Mesothelial cell of epicardium (in vitro differentiated cells): ENCODE measurements around the gene OPCML. TPM values are rescaled to one million over a fixed set of nuclear protein-coding genes. Genes with fewer than 3 reads are reported as not detected.

Experiments used
- DNase-seq, 2 experiments: peaks; one replicate each; pipeline ENCODE4 v3.0.0; 2021; ENCODE audit warnings: low spot score in 2 of 2; ENCODE audit not compliant: unreplicated experiment in 2 of 2
- H3K27ac Mint-ChIP-seq: 2 replicates; pipeline ENCODE4 v1.8.0; 2021; ENCODE audit warnings: mixed read lengths
- H3K27me3 Mint-ChIP-seq: 2 replicates; pipeline ENCODE4 v1.8.0; 2021; ENCODE audit warnings: low read depth, mixed read lengths
- H3K36me3 Mint-ChIP-seq: 2 replicates; pipeline ENCODE4 v1.8.0; 2021; ENCODE audit warnings: mixed read lengths
- H3K4me1 Mint-ChIP-seq: 2 replicates; pipeline ENCODE4 v1.8.0; 2021; ENCODE audit warnings: mixed read lengths
- H3K4me3 Mint-ChIP-seq: 2 replicates; pipeline ENCODE4 v1.8.0; 2021; ENCODE audit warnings: mild to moderate bottlenecking, moderate library complexity, mixed read lengths
- H3K9me3 Mint-ChIP-seq: 2 replicates; pipeline ENCODE4 v1.8.0; 2021; ENCODE audit warnings: mixed read lengths
- CTCF ChIP-seq: fragments of 200-600 bp; sonication (generic); IDR thresholded peaks from one replicate; pipeline ENCODE4 v1.5.0; 2021; ENCODE audit warnings: antibody characterized with exemption; ENCODE audit not compliant: unreplicated experiment
- total RNA-seq: library from RNA; stranded (reverse); gene quantifications from 3 replicates; pipeline ENCODE4 v1.2.1, GENCODE V29; 2021

The OPCML gene
- total RNA-seq, 1 donor from 2014 or later = 3.0 TPM

DNA sequence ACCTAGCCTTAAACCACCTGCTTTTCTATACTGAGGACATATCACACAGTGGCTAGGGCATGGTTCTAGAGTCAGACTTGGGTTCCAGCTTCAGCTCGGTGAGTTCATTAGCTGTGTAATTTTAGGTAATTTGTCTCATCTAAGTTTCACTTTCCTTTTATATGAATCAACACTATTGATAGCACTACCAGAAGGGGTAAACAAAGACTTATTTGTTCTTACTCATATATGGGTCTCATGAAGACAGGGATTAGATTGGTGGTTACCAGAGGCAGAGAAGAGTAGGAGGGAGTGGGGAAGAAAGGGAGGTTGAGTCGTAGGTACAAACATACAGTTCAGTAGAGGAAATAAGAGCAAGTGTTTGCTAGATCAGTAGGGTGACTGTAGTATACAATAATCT is 924.7 kb downstream of the OPCML start:
- H3K27ac Mint-ChIP-seq = no peak overlapping the region
- H3K36me3 Mint-ChIP-seq = no peaks in the 10 kb centered on the region
- H3K27me3 Mint-ChIP-seq = peaks cover 7% of the 10 kb centered on the region
- no peak overlapping the region for H3K4me3 Mint-ChIP-seq
- TF ChIP-seq CTCF = no peak
- DNase-seq = no peak
- H3K9me3 Mint-ChIP-seq = no peaks in the 10 kb centered on the region
- peaks cover 22% of the 10 kb centered on the region for H3K4me1 Mint-ChIP-seq

GRCh38 chr11:132605825-132606570 is 926.3 kb downstream of the OPCML start:
- H3K4me1 Mint-ChIP-seq = peaks cover 17% of the 10 kb centered on the region
- no peak for TF ChIP-seq CTCF
- H3K27ac Mint-ChIP-seq = no peak overlapping the region
- no peak for DNase-seq
- H3K9me3 Mint-ChIP-seq = no peaks in the 10 kb centered on the region
- no peaks in the 10 kb centered on the region for H3K36me3 Mint-ChIP-seq
- H3K27me3 Mint-ChIP-seq = peaks cover 15% of the 10 kb centered on the region
- no peak overlapping the region for H3K4me3 Mint-ChIP-seq

- Mint-ChIP-seq H3K9me3 (no peaks in the 10 kb centered on the region), H3K4me3 (no peak overlapping the region), H3K4me1 (peaks cover 17% of the 10 kb centered on the region), H3K27ac (no peak overlapping the region), H3K36me3 (no peaks in the 10 kb centered on the region), H3K27me3 (peaks cover 18% of the 10 kb centered on the region)
- no peak for TF ChIP-seq CTCF
- DNase-seq = no peak
Observed at GRCh38 chr11:132604431-132604830, 927.9 kb downstream of the OPCML start.

DNA sequence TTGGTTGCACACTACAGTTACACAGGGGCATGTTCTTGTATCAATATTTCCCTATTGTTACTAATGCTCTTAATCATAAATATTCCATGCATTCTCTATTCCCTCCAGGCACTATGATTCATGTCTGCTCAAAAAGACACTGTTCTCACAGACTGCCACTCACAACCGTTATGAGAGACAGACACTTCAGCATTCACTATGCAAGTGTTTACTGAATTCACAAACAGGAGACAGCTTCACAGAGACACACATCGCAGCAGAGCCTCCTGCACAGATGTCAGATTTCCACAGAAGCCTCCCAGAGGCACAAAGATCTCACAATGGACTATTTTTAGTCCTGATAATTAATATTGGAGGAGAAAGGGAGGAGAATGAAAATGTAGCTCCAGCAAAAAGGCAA is 930.4 kb downstream of the OPCML start:
- Mint-ChIP-seq H3K27me3 (peaks cover 30% of the 10 kb centered on the region), H3K27ac (no peak overlapping the region), H3K4me3 (no peak overlapping the region), H3K9me3 (no peaks in the 10 kb centered on the region), H3K36me3 (no peaks in the 10 kb centered on the region), H3K4me1 (peaks cover 17% of the 10 kb centered on the region)
- TF ChIP-seq CTCF = no peak
- no peak for DNase-seq

GRCh38 chr11:132595711-132596134 is 936.6 kb downstream of the OPCML start:
- peaks cover 28% of the 10 kb centered on the region for H3K27me3 Mint-ChIP-seq
- no peak overlapping the region for H3K4me3 Mint-ChIP-seq
- H3K36me3 Mint-ChIP-seq = no peaks in the 10 kb centered on the region
- DNase-seq = no peak
- no peak overlapping the region for H3K27ac Mint-ChIP-seq
- no peaks in the 10 kb centered on the region for H3K9me3 Mint-ChIP-seq
- no peak for TF ChIP-seq CTCF
- peaks cover 14% of the 10 kb centered on the region for H3K4me1 Mint-ChIP-seq
